ENCODE data around the gene NFILZ.
"Not testable (repeated sequence)": the region's sequence is repeated elsewhere in the genome, so short reads cannot be mapped to it uniquely, and the experiment has no call there.

The NFILZ gene

DNA sequence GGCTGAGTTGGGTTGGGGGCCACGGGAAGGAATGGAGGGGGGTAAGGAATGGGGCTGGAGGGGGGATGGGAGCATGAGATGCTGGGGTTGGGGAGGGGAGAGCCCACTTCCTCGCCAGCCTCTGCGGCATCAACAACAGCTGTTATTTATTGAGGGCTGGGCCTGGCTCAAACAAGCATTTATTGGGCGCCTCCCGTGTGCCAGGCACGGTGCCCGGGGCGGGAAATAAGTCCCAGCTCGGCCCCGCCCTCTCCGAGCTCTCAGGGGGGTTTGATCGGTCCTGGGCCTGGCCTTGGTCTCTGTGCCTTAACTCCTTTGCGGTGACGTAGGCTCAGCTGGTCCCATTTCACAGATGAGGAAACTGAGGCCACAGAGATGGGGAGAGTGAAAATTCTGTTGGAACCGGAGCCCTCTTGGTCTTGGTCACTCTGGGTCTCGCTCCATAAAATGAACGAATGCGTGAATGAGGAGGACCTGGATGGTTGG is 19.0 kb upstream of the NFILZ start:
- no peak for DNase-seq (ENCODE audit: low read depth)

DNA sequence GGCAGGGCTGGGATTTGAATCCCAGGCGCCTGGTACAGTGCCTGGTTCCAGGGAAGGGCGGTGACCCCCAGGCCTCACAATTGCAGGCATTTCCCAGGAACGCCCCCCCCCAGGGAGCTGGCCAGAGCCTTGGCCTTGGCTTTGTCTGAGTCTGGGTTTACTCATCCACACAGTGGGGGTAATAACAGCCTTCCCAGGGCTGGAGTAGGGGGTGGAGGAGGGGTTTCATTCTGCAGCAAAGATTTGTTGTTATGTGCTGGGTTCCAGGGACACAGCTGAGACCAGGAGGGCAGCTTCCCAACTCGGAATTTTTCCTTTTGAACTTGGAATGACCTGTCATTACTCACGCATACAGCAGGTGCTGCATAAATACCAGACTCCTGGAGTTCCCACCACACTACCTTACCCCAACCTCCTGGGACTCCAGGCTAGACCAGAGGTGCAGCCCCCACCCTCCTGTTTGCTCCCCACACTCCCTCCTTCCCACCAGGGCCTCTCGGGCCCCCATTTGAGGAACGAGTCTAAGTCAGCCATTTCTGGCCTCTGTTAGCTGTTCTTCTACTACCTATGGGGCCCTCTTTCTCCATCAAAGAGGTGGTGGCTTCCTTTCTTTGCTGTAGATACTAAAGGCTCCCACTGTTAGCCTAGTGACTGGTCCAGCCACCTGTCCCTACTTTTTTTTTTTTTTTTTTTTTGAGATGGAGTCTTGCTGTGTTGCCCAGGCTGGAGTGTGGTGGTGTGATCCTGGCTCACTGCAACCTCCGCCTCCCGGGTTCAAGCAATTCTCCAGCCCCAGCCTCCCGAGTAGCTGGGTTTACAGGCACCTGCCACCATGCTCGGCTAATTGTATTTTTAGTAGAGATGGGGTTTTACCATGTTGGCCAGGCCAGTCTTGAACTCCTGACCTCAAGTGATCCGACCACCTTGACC is 18.3 kb upstream of the NFILZ start:
- DNase-seq (ENCODE audit: low read depth), result no peak

DNA sequence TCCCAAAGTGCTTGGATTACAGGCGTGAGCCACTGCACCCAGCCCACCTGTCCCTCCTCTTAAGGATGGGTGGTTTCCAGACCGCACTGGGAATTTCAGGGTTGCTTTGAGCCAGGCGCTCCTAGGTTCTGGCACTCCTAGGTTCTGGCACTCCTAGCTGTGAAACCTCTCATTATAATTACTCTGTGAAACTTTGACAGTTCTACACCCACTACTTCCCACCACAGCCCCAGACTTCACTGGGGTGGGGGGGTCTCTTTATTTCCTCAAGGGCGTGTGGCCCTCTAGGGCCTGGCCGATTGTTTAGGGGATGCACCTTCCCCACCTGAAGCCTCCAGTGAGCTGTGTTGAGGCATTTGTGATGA is 17.6 kb upstream of the NFILZ start:
- no peak for DNase-seq (ENCODE audit: low read depth)

DNA sequence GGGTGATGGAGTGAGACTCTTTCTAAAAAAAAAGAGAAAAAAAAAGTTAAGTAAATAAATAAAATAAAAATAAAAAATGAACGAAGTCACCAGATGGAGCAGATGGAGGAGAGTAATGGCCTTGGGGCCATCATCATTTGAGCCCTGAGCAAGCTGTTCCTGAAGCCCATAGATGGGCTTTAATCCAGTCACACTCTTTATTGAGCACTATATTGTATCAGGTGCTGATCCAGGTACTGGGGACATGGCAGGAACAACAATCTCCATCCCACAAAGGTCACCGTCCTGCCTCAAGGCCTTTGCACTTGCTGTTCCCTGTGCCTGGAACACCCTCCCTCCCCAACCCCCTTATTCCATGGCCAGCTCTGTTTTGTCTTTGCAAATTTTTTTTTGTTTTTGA is 16.0 kb upstream of the NFILZ start:
- no peak for DNase-seq (ENCODE audit: low read depth)

DNA sequence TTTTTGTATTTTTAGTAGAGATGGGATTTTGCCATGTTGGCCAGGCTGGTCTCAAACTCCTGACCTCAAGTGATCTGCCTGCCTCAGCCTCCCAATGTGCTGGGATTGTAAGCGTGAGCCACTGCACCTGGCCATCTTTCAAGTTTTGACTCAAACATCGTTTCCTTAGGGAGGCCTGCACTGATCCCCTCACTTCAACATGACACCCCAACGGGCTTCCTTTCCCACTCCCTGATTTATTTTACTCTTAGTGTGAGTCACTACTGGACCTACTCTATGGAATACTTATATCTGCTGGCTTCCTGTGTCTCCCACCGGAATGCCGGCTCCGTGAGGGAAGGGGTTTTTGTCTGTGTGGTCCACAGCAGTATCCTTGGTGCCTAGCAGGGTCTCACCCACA is 15.4 kb upstream of the NFILZ start:
- no peak for DNase-seq (ENCODE audit: low read depth)

DNA sequence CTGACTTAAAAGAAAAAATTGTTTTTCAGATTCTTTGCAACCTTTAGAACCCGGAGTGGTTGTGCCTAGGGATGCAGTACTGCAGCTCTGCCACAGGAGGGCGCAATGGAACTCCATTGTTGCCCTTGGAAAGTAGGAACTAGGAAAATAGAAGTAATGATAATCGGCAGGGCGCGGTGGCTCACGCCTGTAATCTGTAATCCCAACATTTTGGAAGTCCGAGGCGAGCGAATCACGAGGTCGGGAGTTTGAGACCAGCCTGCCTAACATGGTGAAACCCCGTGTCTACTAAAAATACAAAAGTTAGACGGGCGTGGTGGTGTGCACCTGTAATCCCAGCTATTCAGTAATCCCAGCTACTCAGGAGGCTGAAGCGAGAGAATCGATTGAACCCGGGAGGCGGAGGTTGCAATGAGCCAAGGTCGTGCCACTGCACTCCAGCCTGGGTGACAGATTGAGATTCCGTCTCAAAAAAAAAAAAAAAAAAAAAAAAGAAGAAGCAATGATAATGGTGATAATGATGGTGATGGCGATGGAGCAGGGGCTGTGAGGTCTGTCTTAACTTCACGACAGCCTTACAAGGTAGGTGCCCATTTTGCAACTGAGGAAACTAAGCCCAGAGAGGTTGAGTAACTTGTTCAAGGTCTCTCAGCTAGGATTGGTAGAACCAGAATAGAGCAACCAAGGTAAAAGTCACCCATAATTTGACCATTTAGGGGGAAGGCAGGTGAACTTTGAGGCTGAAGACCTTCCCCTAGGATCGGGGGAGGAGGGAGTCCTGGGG is 14.4 kb upstream of the NFILZ start:
- DNase-seq (ENCODE audit: low read depth), result no peak

DNA sequence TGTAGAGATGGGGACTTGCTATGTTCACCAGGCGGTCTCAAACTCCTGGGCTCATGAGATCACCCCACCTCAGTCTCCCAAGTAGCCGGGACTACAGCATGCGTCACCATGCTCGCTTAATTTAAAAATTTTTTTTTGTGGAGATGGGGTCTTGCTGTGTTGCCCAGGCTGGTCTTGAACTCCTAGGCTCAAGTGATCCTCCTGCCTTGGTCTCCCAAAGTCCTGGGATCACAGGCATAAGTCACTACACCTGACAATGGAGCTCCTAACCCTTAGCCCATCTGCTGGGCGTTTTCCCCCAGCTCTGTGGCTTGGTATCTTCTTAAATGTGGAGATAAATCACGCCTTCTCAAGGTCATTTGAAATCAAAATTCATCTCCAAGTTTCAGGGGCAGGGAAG is 13.6 kb upstream of the NFILZ start:
- no peak for DNase-seq (ENCODE audit: low read depth)

DNA sequence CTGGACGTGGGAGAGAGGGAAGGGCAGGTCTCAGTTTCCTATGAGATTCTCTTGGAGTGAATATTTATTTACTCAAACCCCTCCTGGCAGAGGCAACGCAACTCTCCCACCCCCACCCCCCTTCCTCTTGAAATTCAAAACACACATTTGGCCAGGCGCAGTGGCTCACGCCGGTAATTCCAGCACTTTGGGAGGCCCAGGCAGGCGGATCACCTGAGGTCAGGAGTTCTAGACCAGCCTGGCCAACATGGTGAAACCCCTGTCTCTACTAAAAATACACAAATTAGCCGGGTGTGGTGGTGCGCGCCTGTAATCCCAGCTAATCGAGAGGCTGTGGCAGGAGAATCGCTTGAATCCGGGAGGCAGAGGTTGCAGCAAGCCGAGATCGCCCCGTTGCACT is 13.1 kb upstream of the NFILZ start:
- DNase-seq (ENCODE audit: low read depth), result not testable (repeated sequence)

DNA sequence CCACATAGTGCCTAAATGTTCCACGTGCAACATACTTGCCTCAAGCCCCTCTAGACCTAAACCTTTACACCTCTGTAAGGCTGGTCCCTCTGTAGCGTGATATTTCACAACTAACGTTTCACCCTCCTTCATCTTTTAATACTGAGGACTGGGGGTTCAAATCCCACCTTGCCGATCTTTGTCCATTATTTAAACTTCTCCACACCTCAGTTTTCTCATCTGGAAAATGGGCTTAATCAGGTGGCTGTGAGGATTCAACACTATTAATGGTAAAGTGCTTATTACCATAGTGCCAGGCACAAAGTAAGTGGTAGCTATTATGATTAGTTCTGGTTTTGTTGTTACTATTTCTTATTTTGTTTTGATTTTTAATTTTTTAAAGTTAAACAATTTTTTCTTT is 12.4 kb upstream of the NFILZ start:
- no peak for DNase-seq (ENCODE audit: low read depth)

DNA sequence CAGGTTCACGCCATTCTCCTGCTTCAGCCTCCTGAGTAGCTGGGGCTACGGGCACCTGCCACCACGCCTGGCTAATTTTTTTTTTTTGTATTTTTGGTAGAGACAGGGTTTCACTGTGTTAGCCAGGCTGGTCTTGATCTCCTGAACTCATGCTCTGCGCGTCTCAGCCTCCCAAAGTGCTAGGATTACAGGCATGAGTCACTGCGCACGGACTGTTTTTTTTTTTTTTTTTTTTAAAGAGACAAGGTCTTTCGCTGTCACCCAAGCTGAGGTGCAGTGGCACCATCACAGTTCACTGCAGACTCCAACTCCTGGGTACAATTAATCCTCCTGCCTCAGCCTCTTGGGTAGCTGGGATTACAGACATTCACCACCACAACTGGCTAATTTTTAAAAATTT is 11.7 kb upstream of the NFILZ start:
- DNase-seq (ENCODE audit: low read depth), result no peak

DNA sequence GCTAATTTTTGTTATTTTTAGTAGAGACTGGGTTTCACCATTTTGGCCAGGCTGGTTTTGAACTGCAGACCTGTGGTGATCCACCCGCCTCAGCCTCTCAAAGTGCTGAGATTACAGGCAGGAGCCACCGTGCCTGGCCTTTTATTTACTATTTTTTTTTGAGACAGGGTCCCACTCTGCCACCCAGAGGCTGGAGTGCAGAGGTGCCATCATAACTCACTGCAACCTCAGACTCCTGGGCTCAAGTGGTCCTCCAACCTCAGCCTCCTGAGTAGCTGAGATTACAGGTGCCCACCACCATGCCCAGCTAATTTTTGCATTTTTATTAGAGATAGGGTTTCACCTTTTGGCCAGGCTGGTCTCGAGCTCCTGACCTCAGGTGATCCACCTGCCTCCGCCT is 7.5 kb upstream of the NFILZ start:
- DNase-seq (ENCODE audit: low read depth), result not testable (repeated sequence)

DNA sequence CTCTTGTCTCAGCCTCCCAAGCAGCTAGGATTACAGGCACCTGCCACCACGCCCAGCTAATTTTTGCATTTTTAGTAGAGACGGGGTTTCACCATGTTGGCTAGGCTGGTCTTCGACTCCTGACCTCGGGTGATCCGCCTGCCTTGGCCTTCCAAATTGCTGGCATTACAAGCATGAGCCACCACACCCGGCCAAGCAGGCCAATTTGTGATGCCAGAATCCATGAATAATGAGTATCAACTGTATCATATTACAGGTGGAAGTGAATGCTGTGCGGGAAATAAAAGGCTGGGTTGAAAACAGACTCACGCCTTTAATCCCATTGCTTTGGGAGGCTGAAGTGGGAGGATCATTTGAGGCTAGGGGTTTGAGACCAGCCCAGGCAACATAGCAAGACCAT is 3.6 kb upstream of the NFILZ start:
- DNase-seq (ENCODE audit: low read depth), result no peak

DNA sequence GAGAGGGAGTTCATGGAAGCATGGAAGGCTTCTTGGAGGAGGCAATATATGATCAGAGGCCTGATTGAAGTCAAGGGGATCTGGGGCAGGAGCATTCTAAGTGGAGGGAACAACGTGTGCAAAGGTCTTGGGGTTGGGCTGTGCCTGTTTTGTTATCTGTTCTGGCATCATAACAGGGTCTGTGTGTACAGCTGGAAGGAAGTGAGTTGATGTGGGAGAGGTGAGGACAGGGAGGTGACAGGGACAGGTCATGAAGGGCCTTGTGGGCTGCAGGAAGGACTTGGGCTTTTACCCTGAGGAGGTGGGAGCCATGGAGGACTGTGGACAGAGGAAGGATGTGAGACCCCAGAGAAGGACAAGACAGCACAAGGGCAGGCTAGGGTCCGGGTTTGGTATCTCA is 1.2 kb upstream of the NFILZ start:
- no peak for DNase-seq (ENCODE audit: low read depth)

DNA sequence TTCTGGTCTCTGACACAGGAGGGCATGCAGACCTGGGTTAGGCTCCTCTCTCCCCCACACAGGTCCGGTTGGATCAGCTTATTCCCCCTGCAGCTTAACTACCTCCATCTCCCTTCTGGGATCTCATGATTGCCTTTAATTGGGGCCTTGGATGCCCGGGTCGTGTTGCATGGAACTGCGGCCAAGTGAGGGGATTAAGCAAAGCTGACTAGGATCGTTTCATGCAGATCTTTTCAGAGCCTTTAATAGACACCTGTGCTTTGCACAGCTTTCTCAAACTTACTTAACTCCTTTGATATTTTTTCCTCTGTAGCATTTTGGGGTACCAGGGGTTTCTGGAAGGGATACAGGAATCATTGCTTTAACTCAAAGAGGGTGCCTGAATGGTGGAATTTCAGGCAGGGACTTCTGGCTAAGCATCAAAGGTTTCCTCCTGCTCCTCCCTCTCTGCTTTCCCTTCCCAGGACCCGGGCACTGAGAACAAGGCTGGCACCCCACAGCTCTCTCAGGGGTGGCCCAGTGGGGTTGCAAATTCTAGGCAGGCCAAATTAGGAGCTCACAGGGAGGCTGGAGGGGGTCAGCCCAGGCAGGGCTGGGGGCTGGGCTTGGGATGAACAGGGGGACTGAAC is 477 bp downstream of the NFILZ start:
- no peak for DNase-seq (ENCODE audit: low read depth)

DNA sequence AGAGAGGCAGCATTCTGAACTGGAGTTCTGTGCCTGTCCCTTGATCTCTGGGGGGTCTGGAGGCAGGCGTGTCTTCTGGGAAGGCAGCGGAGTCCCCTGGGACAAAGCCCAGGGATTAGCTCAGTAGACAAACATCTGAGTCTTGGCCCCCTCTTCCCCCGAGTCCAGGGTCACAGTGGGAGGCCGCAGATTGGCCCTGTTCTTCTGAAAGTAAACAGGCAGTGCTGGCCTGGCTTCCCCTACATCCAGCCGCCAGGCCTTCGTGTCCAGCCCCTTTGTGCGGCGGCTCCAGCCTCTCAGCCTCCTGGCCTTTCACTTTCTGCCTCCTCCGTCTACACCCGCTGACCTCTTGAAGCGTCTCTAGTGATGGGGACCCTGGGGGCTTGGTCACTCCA is 989 bp downstream of the NFILZ start:
- DNase-seq (ENCODE audit: low read depth), result no peak

DNA sequence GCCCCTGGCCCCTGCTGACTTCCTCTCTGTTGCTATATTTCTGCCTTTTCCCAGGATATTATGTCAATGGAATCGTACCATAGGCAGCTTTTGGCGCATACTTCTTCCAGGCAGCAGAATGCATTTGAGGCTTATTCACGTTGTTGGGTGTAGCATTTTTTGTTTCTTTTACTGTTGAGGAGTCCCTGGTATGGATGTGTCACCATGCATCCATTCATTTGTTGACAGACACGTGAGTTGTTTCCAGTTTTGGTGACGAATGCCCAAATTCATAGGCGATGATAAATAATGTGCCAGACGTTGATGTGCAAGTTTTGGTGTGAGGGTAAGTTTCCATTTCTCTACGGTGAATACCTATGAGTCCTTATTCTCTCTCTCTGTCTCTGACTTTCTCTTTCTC is 5.0 kb downstream of the NFILZ start:
- no peak for DNase-seq (ENCODE audit: low read depth)

DNA sequence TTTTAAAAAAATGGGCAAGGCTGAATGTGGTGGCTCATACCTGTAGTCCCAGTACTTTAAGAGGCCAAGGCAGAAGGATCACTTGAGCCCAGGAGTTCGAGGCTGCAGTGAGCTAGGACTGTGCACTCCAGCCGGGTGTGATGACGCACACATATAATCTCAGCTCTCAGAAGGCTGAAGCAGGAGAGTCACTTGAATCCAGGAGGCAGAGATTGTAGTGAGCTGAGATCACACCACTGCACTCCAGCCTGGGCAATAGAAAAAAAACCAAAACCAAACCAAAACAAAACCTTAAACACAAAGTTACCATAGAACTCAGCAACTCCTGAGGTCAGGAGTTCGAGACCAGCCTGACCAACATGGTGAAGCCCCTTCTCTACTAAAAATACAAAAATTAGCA is 6.6 kb downstream of the NFILZ start:
- DNase-seq (ENCODE audit: low read depth), result not testable (repeated sequence)

DNA sequence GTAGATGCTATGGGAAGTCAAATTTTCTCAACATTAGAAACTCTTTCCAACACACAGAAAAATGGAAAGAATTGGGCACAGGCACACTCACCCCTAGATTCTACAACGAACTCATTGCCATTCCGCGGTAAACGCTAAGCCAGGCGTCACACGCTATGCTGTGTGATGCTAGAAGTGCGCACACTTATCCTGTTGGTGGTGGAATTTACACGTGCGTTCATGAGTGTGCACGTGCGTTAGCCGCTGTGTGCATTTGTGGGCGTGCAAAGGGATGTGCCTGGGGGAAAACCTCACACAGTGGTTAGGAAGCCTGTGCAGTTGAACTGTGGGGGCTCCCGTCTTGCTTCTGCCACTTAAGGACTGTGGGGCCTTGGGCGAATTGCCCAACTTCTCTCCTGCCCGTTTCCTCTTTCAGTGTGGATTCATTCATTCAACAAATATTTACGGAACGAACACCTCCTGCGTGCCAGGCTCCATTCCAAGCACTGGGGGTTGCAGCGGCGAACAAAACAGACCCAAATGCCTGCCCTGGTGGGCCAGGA is 7.7 kb downstream of the NFILZ start:
- DNase-seq (ENCODE audit: low read depth), result no peak

DNA sequence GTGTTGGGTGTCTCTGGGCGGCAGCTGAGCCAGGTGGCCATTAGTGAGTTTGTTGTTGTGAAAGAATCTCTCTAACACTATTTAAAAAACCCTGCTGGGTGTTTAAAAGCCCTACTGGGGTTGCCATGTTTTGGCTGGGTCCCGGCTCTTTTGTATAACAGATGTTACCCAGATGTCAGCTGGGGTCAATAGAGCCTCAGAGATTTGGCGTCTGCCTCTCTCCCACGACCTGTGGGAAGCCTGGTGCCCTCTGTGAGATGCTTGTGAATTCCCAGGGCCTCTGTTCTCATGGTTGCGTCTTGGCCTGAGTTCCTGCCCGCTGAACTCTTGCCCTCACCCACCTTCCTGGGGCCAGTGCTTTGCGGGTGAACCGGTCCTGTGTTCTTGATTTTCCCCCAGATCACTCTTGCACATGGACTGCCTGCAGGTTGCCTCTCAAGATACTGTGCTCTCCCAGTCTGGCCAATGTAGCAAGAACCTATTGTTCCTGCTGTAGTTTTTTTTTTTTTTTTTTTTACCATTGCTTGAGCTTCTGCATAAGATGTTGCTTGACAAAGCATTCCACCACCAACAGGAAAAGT is 9.5 kb downstream of the NFILZ start:
- no peak for DNase-seq (ENCODE audit: low read depth)

DNA sequence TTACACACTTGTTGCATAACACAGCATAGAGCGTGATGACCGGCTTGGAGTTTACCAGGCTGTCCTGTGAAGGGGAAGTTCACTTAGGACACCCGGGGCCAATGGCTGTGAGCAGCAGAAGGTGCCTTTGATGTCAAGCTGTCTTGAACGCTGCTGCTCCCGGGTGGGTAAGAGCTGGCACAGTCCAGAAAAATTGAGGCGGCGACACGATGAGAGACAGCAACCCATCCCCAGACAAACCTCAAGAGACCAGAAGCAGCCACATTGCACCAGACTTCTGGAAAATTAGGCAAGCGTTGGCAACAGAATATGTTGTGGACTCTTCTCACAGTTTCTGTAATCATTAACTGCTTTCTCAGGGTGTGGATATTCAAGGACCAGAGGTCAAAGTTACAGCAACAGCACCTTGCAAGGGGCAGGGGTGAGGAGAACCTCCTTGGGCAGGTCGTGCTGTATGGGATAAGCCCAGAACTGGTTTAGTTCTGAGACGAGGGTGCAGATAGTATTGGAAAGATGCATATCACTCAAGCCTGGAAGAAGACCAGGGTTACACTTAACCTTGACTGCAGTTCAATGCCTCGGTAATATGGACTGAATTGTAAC is 10.1 kb downstream of the NFILZ start:
- DNase-seq (ENCODE audit: low read depth), result no peak

DNA sequence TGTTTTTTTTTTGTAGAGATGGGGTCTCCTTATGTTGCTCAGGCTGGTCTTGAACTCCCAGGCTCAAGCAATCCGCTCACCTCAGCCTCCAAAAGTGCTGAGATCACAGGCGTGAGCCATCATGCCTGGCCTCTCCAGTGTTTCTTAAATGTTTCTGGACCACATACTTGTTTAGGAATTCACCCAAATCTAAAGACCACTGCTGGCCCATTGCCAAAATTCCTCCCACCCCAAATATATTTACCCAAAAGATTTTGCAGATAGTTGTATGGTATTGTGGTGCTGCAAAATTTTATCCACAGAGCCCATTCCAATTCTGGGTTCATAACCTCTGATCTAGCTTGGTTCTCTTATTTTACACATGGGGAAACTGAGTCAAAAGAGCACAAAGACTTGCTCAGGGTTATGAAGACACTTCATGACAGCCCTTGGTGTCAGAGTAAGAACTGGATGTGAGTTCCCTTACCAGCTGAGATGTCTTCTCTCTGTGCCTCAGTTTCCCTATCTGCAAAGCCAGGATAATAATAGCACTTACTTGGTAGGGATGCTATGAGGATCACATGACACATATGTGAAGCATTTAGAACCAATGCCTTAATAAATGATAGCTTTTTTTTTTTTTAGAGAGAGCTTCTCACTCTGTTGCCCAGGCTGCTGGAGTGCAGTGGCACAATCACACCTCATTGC is 10.9 kb downstream of the NFILZ start:
- DNase-seq (ENCODE audit: low read depth), result no peak
